Activated CD8-positive, alpha-beta T cell treated with anti-CD3 and anti-CD28 coated beads for 36 hours (primary cell): ENCODE measurements around the gene DCC. TPM values are rescaled to one million over a fixed set of nuclear protein-coding genes. Genes with fewer than 3 reads are reported as not detected.

ENCODE experiments used
- ATAC-seq: fragments of 200-7000 bp; cut with Tn5 transposase; one replicate; pipeline ENCODE4 v1.10.0; 2021; ENCODE audit warnings: mild to moderate bottlenecking, moderate library complexity
- CTCF ChIA-PET: fragments of 350-600 bp; sonication (Branson Sonifier 250); formaldehyde crosslinking; loops from one replicate; lab custom pipeline; 2021; ENCODE audit warnings: antibody characterized with exemption; lab: Charles Lee
- POLR2A ChIA-PET: fragments of 350-600 bp; sonication (Branson Sonifier 250); formaldehyde crosslinking; loops from one replicate; lab custom pipeline; 2021; ENCODE audit warnings: antibody characterized with exemption; lab: Charles Lee
- DNase-seq: peaks from one replicate; pipeline ENCODE4 v3.0.0-alpha.2; 2020
- H3K27ac Mint-ChIP-seq: one replicate; pipeline ENCODE4 v1.8.0; 2021; ENCODE audit warnings: mild to moderate bottlenecking, mixed read lengths
- H3K27me3 Mint-ChIP-seq: one replicate; pipeline ENCODE4 v1.8.0; 2021; ENCODE audit warnings: mixed read lengths
- H3K36me3 Mint-ChIP-seq: one replicate; pipeline ENCODE4 v1.8.0; 2021; ENCODE audit warnings: low read depth, mixed read lengths
- H3K4me1 Mint-ChIP-seq: one replicate; pipeline ENCODE4 v1.8.0; 2021; ENCODE audit warnings: low read depth, mixed read lengths
- H3K4me3 Mint-ChIP-seq: one replicate; pipeline ENCODE4 v1.8.0; 2021; ENCODE audit warnings: mild to moderate bottlenecking, moderate library complexity, mixed read lengths
- H3K9me3 Mint-ChIP-seq: one replicate; pipeline ENCODE4 v1.8.0; 2021; ENCODE audit warnings: mixed read lengths
- intact Hi-C: fragments of 100-400 bp; cut with micrococcal nuclease; formaldehyde crosslinking; loops from one replicate; pipeline ENCODE4 v1.10.0; 2022
- total RNA-seq, 2 experiments: library from RNA; stranded (reverse); gene quantifications; one replicate each; pipeline ENCODE4 v1.2.3, GENCODE V29; 2021
- TF ChIP-seq, protein P1 (sequence below): fragments of 200-600 bp; IDR thresholded peaks from one replicate; pipeline ENCODE4 v1.8.0; 2022; ENCODE audit warnings: antibody characterized with exemption, mild to moderate bottlenecking

The DCC gene
- total RNA-seq, 2 experiments from 2014 or later: not detected

DNA sequence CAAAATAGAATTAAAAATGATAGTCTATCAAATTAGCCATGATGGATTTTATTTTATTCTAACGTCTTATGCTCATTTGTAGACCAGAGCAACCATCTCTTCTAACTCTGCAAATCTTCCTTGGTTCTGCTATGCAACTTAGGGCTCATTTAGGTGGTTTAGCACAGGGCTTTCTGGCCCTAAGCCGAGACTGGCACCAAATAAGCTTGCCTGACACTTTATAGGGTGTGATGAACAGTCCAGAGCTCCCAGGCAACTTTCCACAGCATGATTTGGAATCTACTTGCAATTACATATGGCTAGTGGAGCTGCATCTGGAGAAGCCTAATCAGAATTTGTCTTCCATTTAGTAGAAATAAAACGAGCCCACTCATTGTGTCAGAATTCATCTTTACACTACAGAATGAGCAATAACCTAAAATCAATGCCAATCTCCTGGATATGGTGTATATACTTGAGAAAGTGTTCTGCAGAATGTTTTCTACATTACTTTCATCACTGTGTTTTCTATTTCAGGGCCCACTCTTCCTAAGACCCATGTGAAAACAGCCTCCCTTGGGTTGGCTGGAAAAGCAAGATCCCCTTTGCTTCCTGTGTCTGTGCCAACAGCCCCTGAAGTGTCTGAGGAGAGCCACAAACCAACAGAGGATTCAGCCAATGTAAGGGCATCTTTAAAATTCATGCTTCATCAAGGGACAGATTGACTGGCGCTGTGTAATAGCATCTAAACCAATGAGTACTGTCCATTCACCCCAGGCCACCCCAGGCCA lies 1186.3 kb downstream of the DCC start:
- Mint-ChIP-seq H3K27ac (no peak overlapping the region), H3K4me3 (no peak overlapping the region), H3K9me3 (peaks cover 7% of the 10 kb centered on the region), H3K4me1 (no peaks in the 10 kb centered on the region), H3K36me3 (no peaks in the 10 kb centered on the region), H3K27me3 (no peaks in the 10 kb centered on the region)
- ChIA-PET POLR2A (no interaction called here), CTCF (no interaction called here)
- ATAC-seq: no peak
- TF ChIP-seq, protein P1, sequence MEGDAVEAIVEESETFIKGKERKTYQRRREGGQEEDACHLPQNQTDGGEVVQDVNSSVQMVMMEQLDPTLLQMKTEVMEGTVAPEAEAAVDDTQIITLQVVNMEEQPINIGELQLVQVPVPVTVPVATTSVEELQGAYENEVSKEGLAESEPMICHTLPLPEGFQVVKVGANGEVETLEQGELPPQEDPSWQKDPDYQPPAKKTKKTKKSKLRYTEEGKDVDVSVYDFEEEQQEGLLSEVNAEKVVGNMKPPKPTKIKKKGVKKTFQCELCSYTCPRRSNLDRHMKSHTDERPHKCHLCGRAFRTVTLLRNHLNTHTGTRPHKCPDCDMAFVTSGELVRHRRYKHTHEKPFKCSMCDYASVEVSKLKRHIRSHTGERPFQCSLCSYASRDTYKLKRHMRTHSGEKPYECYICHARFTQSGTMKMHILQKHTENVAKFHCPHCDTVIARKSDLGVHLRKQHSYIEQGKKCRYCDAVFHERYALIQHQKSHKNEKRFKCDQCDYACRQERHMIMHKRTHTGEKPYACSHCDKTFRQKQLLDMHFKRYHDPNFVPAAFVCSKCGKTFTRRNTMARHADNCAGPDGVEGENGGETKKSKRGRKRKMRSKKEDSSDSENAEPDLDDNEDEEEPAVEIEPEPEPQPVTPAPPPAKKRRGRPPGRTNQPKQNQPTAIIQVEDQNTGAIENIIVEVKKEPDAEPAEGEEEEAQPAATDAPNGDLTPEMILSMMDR: no peak
- no peak for DNase-seq
- intact Hi-C loops: no loop called here

DNA sequence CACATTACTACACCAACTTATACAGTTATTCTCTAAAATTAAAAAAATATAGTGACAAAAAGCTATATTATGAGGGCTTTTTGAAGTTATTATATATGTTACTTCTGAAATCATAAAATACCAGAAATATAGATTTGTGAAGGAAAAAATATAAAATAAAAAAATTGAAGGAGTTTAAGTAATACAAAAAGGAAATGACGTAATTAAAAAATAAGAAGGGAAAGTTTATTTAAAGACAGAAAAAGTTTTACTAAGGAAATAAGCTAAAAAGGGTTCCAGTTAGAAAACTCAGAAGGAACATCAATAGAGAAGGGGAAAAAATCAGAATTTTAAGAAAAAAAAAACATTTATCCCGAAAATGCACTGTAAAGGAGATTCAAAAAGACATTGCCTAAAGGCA lies 1187.4 kb downstream of the DCC start:
- no peak overlapping the region for H3K27ac Mint-ChIP-seq
- ChIA-PET CTCF (no interaction called here), POLR2A (no interaction called here)
- no peaks in the 10 kb centered on the region for H3K27me3 Mint-ChIP-seq
- ATAC-seq: no peak
- H3K4me1 Mint-ChIP-seq: no peaks in the 10 kb centered on the region
- peaks cover 7% of the 10 kb centered on the region for H3K9me3 Mint-ChIP-seq
- no peaks in the 10 kb centered on the region for H3K36me3 Mint-ChIP-seq
- DNase-seq: no peak
- TF ChIP-seq, protein P1: no peak
- intact Hi-C loops: no loop called here
- H3K4me3 Mint-ChIP-seq: no peak overlapping the region

DNA sequence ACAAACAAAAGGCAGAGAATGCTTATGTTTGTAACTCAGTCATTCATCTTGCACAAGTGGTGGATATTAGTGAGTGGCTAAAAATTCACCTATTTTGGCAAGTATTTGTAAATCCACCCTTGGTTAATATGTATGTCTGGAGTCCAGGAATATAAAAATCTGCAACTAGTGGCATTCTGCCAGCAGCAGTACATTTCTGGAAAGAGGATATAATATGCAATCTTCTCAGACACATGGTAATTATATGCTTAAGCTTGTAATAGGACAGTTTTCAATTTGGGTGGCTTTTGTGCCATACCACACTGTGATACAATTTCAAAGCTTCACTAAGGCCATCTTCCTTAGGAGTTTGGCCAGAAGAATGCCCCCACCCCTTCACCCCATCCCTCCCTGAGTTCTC lies 1191.2 kb downstream of the DCC start:
- ChIA-PET POLR2A (no interaction called here), CTCF (interaction anchor here (1.2 kb wide), 1 partner anchor 10 kb away, joined by 3 read pairs; no protein-coding TSS in a partner anchor)
- no peaks in the 10 kb centered on the region for H3K36me3 Mint-ChIP-seq
- intact Hi-C loops: no loop called here
- no peaks in the 10 kb centered on the region for H3K9me3 Mint-ChIP-seq
- H3K27ac Mint-ChIP-seq: no peak overlapping the region
- ATAC-seq: no peak
- H3K4me1 Mint-ChIP-seq: no peaks in the 10 kb centered on the region
- TF ChIP-seq, protein P1: no peak
- no peaks in the 10 kb centered on the region for H3K27me3 Mint-ChIP-seq
- H3K4me3 Mint-ChIP-seq: no peak overlapping the region
- DNase-seq: no peak

DNA sequence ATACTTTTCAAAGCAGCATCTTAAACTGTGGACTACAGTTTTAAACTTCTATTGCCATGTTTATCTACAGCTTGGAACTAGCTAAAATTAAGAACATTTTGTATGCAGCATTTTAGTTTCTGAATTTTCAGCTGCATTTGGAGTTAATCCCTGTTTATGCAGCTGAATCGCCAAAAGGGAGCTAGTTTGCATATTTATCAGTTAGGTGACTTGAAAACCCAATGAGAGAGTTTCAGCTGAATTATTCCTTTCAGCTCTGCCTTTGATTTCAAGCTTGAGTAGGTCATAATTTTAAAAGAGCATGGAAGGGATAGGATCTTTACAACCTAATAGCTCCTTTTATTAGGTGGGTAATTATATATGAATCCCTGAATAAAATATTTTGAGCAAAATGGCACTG lies 1191.9 kb downstream of the DCC start:
- Mint-ChIP-seq H3K27ac (no peak overlapping the region), H3K4me1 (no peaks in the 10 kb centered on the region), H3K27me3 (no peaks in the 10 kb centered on the region), H3K4me3 (no peak overlapping the region), H3K9me3 (no peaks in the 10 kb centered on the region), H3K36me3 (no peaks in the 10 kb centered on the region)
- TF ChIP-seq, protein P1: no peak
- DNase-seq (no peak), ATAC-seq (no peak)
- ChIA-PET POLR2A (no interaction called here), CTCF (no interaction called here)
- intact Hi-C loops: no loop called here

DNA sequence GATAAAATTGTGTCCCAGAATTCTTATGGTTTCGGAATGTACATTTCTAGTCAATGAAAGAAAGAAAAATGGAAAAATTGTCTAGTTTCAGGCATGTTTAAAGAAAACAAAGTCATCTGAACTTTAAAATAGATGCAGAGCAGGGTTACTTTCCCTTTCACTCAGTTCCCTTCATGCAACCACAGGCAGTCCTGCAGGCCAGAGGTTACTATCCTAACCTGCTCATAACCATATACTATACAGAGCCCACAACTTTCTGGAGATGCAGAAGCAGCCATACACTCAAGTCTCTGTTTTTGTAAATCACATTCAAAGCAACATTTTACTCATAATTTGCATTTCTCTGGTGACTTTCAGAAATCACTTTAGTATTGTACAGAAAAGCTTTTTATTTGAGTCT lies 1194.2 kb downstream of the DCC start:
- Mint-ChIP-seq H3K9me3 (peaks cover 2% of the 10 kb centered on the region), H3K27me3 (no peaks in the 10 kb centered on the region), H3K4me3 (no peak overlapping the region), H3K4me1 (no peaks in the 10 kb centered on the region), H3K36me3 (no peaks in the 10 kb centered on the region), H3K27ac (no peak overlapping the region)
- intact Hi-C loops: no loop called here
- ChIA-PET CTCF (no interaction called here), POLR2A (no interaction called here)
- TF ChIP-seq, protein P1: no peak
- DNase-seq: no peak
- no peak for ATAC-seq
